Activated naive CD4-positive, alpha-beta T cell treated with anti-CD3 and anti-CD28 coated beads, Interleukin-2, amount 50 U/mL, for 16 hours (primary cell): ENCODE results near the gene GALNT12.
A peak's percentile ranks its signal among the peaks of the same experiment; 100 is the strongest.

Experiments used
- DNase-seq: peaks from one replicate; pipeline ENCODE4 v3.0.0-alpha.2; 2020

GALNT12 gene

GRCh38 chr9:98783518-98784226 is 23.8 kb upstream of the GALNT12 start:
- no peak for DNase-seq

- no peak for DNase-seq
These were observed 22.4 kb upstream of the GALNT12 start for GRCh38 chr9:98784831-98785806.

GRCh38 chr9:98786750-98787510 is 20.5 kb upstream of the GALNT12 start:
- no peak for DNase-seq

GRCh38 chr9:98787766-98788335 is 19.6 kb upstream of the GALNT12 start:
- no peak for DNase-seq

GRCh38 chr9:98789483-98790133 is 17.9 kb upstream of the GALNT12 start:
- DNase-seq: no peak

GRCh38 chr9:98790134-98790841 is 17.2 kb upstream of the GALNT12 start:
- no peak for DNase-seq

- peak; percentile 53 for DNase-seq
These were observed 16.4 kb upstream of the GALNT12 start for GRCh38 chr9:98790842-98791607.

GRCh38 chr9:98791608-98792490 is 15.6 kb upstream of the GALNT12 start:
- DNase-seq: no peak

- no peak for DNase-seq
These were observed 14.4 kb upstream of the GALNT12 start for GRCh38 chr9:98793031-98793430.

GRCh38 chr9:98794802-98795201 is 12.7 kb upstream of the GALNT12 start:
- no peak for DNase-seq

GRCh38 chr9:98795295-98795955 is 12.0 kb upstream of the GALNT12 start:
- no peak for DNase-seq

GRCh38 chr9:98795970-98796363 is 11.5 kb upstream of the GALNT12 start:
- DNase-seq: peak; percentile 28

GRCh38 chr9:98796364-98797101 is 10.9 kb upstream of the GALNT12 start, which contains the start of gene ANKS6:
TSS of gene ANKS6 (minus strand) at chr9:98796555. CDS start at chr9:98796491, 64 bp downstream.
- peak; percentile 85 for DNase-seq

GRCh38 chr9:98797491-98797890 is 10.0 kb upstream of the GALNT12 start:
- DNase-seq: no peak

- DNase-seq: no peak
These were observed 9.2 kb upstream of the GALNT12 start for GRCh38 chr9:98798254-98798653.

- DNase-seq: no peak
These were observed 5.9 kb upstream of the GALNT12 start for GRCh38 chr9:98801561-98801960.

GRCh38 chr9:98801969-98802371 is 5.5 kb upstream of the GALNT12 start:
- no peak for DNase-seq

GRCh38 chr9:98804083-98804482 is 3.4 kb upstream of the GALNT12 start:
- DNase-seq: no peak
